ENCODE measurements around the gene THOP1.
"Not testable (repeated sequence)": the region's sequence is repeated elsewhere in the genome, so short reads cannot be mapped to it uniquely, and the experiment has no call there.

THOP1 gene

DNA sequence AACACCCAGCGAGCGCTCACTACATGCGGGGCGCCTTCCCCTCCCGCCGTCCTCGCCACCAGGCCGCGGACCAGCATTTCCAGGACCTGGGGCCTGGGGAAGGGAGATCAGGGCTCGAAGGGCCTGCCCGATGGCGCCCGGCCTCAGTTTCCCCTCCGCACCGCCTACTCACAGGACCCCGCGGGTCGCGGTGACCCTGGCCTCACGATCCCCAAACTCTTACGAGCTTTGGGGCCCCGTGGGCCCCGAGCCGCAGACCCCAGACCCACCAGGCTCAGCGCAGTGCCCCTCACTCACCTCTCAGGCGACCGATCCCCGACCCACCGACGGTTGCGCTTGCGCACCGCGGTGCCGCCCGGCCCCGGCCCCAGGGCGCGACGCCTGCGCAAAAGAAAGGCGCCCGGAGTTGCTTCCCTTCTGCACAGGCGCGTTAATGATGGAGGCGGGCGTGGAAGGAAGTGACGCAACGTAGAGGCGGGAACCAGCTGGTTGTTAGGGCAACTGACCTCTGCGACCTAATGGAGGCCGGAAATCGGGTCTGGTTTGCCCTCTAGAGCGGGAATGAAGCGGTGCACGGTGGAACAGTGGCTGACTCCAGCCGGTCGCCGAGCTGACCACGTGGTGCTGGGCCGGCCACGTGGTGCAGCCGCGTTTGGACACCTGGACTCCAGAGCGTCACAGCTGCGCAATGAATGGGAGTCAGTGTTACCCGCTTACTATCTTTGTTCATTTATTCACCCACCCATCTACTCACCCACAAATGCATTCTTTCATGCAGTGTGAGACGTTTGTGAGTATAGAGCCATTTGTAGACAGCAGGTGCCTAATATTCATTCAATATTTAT lies 2.1 kb upstream of the THOP1 start, which contains the start of gene SGTA:
TSS of gene SGTA (minus strand) at position 338 of the 845 bp plus-strand sequence. CDS start 14,205 bp downstream, outside the sequence.
- DNase-seq (ENCODE audit: low spot score) = peak; percentile 99

DNA sequence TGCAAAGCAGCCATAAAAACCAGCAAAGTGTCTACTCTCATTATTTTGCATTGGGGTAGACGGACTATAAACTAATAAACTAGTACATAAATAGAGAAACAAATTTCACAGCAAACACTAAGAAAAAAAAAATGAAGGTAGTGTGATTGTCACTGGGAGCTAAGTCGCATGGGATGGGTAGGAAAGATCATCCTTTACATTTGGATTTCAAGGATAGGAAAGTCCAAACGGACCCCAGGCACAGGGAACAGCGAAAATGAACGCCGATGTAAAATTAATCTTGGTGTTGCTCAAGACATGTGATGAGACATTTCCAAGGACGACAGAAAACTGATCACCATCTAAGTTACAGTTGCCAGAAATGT lies 1.5 kb upstream of the THOP1 start:
- DNase-seq (ENCODE audit: low spot score) = no peak

DNA sequence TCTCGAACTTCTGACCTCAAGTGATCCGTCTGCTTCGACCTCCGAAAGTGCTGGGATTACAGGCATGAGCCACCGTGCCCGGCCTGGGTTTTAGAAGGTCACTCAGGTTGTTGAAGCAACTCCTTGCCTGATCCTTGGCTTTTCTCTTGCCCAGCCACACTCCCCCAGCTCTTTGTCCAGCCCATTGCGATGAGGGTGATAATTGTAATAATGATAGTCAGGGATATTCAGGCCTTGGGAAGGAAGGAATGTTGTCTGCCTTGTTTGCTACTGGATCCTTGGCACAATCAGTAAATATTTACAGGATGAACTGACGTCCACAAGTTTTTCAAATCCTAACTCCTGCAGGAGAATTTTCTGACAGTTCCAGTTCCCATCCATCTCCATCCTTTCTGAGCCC lies 1.8 kb downstream of the THOP1 start:
- DNase-seq (ENCODE audit: low spot score) = no peak

DNA sequence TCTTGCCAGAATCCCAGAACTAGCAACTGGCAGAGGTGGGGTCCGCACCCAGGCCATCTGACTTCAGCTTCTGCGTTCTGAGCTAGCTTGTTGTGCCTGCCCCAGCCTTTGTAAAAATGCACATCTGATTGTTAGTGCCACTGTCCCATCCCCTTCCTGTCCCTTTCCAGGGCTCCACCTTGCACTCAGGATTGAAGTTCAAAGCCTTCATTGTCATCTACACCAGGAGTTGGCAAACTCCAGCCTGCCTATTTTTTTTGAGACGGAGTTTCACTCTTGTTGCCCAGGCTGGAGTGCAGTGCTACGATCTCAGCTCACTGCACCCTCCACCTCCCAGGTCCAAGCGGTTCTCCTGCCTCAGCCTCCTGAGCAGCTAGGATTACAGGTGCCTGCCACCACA lies 2.9 kb downstream of the THOP1 start:
- DNase-seq (ENCODE audit: low spot score) = no peak

DNA sequence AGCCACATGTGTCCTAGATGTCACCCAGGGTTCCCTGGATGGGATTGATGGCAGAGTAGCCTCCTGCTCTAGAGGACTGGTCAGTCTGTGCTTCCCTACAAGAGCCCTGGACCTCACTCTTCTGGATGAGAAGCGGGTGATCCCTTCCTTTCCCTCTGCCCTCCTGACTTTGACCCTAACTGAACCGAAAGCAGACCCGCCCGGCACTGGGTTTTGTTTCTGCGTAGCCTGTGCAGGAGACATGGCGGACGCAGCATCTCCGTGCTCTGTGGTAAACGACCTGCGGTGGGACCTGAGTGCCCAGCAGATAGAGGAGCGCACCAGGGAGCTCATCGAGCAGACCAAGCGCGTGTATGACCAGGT lies 4.9 kb downstream of the THOP1 start:
- DNase-seq (ENCODE audit: low spot score) = no peak

DNA sequence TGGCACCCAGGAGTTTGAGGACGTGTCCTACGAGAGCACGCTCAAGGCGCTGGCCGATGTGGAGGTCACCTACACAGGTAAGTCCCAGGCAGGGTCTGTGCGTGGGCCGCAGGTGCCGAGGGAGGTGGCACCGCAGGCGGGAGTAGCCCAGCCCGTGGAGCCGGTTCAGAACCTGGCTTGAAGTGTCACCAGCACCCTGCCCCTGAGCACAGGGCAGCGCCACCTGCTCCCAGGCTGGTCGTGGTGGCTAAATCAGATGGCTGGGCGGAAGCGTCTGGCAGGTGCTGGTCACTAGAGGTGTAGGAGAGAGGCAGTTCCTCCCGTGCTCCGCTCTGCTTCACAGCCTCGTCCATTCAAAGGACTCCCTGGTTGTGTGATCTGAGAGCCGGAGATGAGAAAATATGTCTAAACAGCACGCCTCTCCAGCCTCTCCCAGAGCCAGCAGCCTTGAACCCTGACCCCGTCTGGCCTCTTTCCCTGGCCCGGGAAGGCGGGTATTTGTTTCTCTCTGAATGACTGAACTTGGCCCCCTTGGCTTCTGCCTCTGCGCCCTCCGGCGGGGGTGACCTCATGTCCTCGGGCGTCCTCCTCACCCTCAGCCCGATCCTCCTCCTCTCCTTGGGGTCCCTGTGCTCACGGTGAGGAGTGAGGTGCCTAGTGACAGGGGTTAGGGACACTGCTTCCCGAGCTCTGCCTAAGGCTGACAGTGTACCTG lies 5.4 kb downstream of the THOP1 start:
- no peak for DNase-seq (ENCODE audit: low spot score)

DNA sequence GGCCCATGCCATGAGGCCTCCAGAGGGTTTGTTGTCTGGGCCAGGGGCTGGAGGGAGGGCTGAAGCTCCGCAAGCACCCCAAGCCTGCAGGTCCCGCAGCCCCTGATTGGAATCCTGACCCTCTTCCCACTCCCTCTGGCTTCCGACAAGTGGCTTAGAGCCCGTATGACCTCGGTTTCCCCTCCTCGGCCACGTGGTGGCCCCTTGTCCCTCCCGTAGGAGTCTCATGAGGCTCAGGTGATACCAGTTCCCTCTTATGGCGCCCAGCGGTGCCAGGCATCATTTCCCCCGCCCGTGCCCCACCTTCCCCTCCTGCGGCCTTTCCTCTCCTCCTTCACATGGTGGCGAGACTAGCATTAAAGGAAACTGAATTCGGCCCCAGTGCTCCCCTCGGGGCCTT lies 6.1 kb downstream of the THOP1 start:
- no peak for DNase-seq (ENCODE audit: low spot score)

DNA sequence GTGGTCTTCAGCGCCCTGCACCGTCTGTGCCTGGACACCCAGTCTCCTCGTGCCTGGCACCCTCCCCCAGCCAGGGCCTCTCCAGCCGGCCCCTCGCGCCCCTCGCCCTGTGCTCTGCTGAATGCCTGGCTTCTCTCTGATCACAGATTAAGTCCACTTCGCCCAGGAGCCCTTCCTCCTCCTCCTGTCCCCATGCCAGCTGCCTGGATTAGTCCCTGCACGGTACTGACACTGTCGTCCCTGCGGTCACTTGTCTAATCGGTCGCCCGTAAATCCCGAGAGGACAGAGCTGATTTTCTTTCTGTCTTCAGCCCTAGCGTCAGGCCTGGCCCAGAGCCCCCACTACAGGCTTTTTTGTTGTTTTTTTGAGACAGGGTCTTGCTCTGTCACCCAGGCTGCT lies 6.6 kb downstream of the THOP1 start:
- DNase-seq (ENCODE audit: low spot score) = no peak

DNA sequence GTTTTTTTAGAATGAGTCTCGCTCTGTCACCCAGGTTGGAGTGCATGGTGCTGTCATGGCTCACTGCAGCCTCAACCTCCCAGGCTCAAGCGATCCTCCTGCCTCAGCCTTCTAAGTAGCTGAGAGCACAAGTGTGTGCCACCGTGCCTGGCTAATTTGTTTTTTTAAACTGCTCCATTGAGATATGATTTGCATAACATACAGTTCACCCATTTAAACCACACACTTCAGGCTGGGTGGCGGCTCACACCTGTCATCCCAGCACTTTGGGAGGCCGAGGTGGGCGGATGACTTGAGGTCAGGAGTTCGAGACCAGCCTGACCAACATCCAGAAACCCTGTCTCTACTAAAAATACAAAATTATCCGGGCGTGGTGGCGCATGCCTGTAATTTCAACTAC lies 7.4 kb downstream of the THOP1 start:
- DNase-seq (ENCODE audit: low spot score) = not testable (repeated sequence)

DNA sequence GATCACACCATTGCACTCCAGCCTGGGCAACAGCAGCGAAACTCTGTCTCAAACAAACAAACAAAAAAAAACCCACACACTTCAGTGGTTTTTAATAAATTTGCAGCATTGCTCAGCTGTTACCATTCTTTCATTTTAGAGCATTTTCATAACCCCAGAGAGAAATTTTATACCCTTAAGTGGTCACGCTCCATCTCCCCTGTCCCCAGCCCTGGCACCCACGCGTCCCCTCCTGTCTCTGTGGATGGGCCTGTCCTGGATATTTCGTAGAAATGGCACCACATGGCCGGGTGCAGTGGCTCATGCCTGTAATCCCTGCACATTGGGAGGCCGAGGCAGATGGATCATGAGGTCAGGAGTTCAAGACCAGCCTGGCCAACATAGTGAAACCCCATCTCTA lies 7.8 kb downstream of the THOP1 start:
- no peak for DNase-seq (ENCODE audit: low spot score)

DNA sequence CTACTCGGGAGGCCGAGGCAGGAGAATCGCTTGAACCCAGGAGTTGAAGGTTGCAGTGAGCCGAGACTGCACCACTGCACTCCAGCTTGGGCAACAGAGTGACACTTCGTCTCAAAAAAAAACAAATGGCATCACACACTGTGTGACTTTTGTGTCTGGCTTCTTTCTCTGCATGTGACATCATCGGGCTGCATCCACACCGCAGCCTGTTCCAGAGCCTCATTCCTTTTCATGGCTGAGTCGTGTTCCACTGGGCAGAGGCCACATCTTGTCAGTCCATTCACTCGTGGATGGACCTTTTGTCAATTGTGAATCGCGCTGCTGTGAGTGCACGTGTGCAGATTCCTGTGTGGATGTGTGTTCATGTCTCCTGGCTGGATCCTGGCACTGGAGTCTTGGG lies 8.3 kb downstream of the THOP1 start:
- DNase-seq (ENCODE audit: low spot score) = no peak

DNA sequence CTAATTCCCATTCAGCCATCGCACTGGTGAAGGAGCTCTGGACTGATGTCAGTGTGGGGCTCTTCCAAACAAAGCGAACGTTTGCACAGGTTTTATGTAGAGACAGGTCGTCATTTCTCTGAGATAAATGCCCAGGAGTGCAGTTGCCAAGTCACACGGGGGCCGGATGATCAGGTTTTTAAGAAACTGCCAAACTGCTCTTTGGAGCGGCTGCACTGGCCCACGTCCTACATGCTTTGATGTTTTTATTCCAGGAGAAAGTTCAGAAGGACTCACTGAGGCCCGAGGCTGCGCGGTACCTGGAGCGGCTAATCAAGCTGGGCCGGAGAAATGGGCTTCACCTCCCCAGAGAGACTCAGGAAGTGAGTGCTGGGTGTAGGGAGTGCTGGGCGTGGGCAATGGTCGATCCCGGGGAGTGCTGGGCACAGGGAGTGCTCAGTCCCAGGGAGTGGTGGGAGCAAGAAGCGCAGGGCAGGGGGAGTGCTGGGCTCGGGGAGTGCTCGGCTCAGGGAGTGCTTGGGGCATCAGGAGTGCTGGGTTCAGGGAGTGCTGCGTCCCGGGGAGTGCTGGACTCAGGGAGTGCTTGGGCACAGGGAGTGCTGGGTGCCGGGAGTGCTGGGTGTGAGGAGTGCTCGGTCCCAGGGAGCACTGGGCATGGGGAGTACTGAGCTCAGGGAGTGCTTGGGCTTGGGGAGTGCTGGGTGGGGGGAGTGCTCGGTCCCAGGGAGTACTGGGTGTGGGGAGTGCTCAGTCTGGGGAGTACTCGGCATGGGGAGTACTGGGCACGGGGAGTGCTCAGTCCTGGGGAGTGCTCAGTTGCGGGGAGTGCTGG lies 10.7 kb downstream of the THOP1 start:
- DNase-seq (ENCODE audit: low spot score) = no peak

DNA sequence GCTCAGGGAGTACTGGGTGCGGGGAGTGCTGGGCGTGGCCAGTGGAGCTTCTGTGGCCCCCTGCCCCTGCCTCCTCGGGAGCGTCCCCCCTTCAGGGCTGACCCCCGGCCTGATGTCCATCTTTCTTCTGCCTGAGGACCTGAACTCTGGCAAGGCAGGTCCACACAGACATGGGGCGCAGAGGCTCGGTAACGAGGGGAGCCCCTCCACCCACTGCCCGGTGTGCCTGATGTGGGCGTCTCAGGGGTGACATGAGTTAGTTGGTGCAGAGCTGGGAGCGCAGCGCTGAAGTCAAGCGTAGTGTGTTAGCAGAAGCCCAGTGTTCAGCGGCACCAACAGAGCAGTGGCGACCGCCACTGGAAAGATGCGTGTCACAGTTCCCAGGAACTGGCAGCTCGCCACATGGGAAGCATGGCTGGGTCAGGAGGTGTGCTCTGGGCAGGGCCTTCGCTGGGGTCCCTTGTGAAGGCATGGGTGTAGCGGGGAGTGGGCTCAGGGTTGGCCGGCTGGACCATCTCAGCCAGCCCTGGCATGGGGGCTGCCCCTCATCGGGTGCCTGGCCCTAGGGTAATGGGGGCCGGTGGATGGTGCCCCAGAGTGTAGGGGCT lies 11.5 kb downstream of the THOP1 start:
- no peak for DNase-seq (ENCODE audit: low spot score)

DNA sequence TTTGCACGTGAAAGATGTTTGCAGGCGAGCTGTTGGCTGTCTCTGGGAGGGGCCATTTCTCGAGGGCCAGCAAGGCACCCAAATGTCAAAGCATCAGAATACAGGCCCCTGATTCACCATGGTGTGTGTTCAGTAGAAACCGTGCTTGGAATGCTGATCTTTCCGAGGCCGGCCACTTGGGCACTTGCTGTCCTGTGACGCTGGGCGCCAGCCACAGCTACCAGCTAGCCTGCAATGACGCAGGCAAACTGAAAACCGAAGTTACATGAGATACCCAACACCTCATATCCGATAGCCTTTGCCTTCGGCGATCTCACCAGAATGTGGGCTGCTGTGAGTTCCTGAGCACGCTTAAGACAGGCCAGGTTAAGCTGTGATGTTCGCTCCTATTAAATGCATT lies 12.0 kb downstream of the THOP1 start:
- no peak for DNase-seq (ENCODE audit: low spot score)

DNA sequence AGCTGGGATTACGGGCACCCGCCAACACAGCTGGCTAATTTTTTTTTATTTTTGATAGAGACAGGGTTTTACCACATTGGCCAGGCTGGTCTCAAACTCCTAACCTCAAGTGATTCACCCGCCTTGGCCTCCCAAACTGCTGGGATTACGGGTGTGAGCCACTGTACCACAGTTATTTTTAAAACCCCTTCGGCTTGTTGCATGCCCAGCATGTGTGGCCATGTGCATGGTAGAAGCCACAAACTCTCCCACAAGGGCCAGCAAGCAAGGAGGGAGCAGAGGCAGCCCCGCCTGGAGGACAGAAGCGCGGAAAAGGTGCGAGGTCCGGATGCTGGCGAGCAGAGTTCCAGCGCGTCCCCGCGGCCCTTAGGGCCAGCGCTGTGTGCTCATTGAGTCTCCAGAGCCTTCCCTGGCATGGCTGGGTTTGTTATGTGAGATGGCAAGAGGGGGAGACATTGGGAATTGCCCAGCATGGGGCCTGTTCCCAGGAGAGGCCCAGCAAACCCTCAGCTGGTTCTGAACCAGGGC lies 12.9 kb downstream of the THOP1 start:
- no peak for DNase-seq (ENCODE audit: low spot score)

DNA sequence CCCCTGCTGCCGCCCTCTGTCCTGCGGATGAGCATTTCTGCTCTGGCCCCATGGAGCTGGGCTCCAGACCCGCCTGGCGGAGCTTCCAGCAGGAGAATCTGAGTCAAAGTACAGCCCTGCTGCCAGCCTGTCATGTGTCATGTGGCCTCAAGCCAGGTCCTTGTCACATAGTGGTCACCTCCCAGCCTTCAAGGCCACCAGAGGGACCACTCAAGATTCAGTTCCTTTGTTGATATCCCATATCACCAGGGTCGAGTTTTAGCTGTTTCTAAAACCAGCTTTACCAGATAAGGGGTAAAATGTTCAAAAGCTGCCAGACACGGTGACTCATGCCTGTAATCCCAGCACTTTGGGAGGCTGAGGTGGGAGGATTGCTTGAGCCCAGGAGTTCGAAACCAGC lies 13.4 kb downstream of the THOP1 start:
- DNase-seq (ENCODE audit: low spot score) = no peak

DNA sequence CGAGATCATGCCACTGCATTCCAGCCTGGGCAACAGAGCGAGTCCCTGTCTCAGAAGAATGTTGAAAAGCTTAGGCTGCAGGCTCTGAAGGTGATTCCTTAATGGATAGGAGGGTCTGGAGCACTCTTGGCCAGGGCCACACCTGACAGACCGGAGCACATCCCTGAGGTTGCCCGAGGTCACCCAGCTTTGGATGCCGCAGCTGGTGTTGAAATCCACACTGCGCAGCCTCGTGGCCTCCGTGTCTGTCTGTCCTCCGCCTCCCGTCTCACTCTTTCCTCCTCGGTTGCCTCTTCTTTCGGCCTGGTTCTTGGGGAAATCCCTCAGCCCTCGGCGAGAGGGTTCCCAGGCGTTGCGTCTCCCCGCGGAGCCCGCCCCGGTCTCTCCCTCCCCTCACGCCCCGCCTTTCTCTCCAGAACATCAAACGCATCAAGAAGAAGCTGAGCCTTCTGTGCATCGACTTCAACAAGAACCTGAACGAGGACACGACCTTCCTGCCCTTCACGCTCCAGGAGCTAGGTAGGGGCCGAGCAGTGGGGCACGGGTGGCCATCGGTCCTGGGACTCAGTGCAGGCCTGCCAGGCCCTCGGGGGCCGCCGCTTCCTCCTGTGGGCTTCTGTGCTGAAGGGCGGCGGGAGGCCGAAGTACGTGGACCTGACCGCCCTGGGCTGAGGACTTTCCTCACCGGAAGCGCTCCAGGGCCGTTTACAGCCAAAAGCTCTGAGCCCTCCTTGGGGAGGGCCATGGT lies 14.1 kb downstream of the THOP1 start:
- no peak for DNase-seq (ENCODE audit: low spot score)

DNA sequence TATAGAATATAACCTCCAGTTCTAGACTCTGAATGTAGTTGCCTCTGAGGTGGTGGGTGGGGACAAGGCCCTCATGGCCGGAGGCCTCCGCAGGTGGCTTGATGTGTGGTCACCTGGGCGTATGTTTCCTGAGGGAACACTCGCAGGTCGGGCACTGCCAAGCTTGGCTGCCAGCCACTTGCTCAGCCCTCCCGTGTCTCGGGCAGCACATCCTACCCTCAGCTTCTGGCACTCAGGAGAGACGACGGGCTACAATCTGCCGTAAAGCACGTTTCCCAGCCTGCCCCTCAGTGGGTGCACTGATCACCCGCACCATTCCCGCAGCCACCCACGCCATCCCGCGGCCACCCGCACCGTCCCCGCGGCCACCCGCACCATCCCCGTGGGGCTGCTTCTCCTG lies 15.2 kb downstream of the THOP1 start:
- no peak for DNase-seq (ENCODE audit: low spot score)

DNA sequence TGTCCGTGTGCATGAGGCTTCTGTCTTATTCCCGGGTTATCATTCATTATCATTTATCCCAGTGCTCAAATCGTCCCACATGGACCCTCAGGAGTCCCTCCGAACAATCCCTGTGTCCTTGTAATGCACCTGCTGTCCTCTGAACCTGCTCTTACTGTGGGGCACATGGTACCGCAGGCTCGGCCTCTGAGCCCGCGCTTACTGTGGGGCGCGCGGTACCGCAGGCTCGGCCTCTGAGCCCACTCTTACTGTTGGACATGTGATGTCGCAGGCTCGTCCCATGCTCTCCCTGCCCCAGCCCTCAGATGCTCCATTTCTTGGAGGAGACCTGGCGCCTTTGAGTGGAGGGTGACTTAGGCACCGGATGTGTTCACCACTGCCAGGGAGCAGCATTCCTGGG lies 17.5 kb downstream of the THOP1 start:
- DNase-seq (ENCODE audit: low spot score) = no peak

DNA sequence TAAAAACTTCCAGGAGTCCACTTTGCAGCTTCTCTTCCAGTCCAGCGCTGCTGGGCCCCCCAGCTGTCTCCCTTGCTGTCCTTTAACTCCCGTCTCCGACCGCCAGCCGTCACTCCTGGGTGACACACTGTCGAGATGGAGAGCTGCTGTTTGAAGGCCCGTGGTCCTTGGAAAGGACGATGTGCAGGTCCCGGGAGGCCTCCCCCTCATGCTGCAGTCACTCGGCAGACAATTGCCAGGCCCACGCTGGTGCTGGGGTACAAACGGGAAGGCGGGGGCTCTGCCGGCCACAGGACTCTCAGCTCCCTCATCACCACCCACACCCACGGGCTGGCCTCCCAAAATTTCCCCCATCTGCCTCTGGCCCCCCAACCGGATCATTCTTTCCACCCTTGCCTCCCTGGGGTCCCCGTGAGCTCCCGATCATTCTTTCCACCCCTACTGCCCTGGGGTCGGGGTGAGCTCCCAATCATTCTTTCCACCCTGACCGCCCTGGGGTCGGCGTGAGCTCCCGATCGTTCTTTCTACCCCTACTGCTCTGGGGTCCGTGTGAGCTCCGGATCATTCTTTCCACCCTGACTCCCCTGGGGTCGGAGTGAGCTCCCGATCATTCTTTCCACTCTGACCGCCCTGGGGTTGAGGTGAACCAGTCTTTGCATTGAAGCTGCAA lies 18.3 kb downstream of the THOP1 start:
- no peak for DNase-seq (ENCODE audit: low spot score)
